GM19397 (cell line): ENCODE data around the gene ABCC2.
"Not testable (repeated sequence)": the region's sequence is repeated elsewhere in the genome, so short reads cannot be mapped to it uniquely, and the experiment has no call there.

Source experiments
- ATAC-seq: cut with Tn5 transposase; IDR thresholded peaks from one replicate; pipeline ENCODE4 v1.9.1; 2021; ENCODE audit warnings: mild to moderate bottlenecking, moderate library complexity; ENCODE audit not compliant: unreplicated experiment

The ABCC2 gene

GRCh38 chr10:99851825-99852224 lies 69.4 kb downstream of the ABCC2 start:
- no peak for ATAC-seq

GRCh38 chr10:99852481-99853213 lies 70.2 kb downstream of the ABCC2 start:
- ATAC-seq, result no peak

GRCh38 chr10:99853655-99854054 lies 71.2 kb downstream of the ABCC2 start:
- ATAC-seq, result no peak

GRCh38 chr10:99854860-99855259 lies 72.4 kb downstream of the ABCC2 start:
- no peak for ATAC-seq

GRCh38 chr10:99855479-99856071 lies 73.1 kb downstream of the ABCC2 start:
- ATAC-seq, result no peak

GRCh38 chr10:99858849-99859248 lies 76.4 kb downstream of the ABCC2 start:
- no peak for ATAC-seq

- no peak for ATAC-seq
These were observed 77.1 kb downstream of the ABCC2 start for GRCh38 chr10:99859585-99859984.

- no peak for ATAC-seq
These were observed 78.0 kb downstream of the ABCC2 start for GRCh38 chr10:99860466-99860865.

GRCh38 chr10:99863535-99864240 lies 81.2 kb downstream of the ABCC2 start:
- not testable (repeated sequence) for ATAC-seq

GRCh38 chr10:99867250-99867649 lies 84.8 kb downstream of the ABCC2 start:
- not testable (repeated sequence) for ATAC-seq

GRCh38 chr10:99869581-99870122 lies 87.2 kb downstream of the ABCC2 start:
- no peak for ATAC-seq

- no peak for ATAC-seq
These were observed 87.8 kb downstream of the ABCC2 start for GRCh38 chr10:99870123-99870730.

- no peak for ATAC-seq
These were observed 90.1 kb downstream of the ABCC2 start for GRCh38 chr10:99872367-99873162.

GRCh38 chr10:99873846-99874245 lies 91.4 kb downstream of the ABCC2 start:
- no peak for ATAC-seq

GRCh38 chr10:99874341-99875085 lies 92.1 kb downstream of the ABCC2 start:
- ATAC-seq, result no peak

GRCh38 chr10:99875473-99875872 lies 93.0 kb downstream of the ABCC2 start:
- no peak for ATAC-seq

- ATAC-seq, result no peak
These were observed 97.8 kb downstream of the ABCC2 start for GRCh38 chr10:99880080-99880835.

- no peak for ATAC-seq
These were observed 98.9 kb downstream of the ABCC2 start for GRCh38 chr10:99881371-99881770.

GRCh38 chr10:99883523-99883922 lies 101.1 kb downstream of the ABCC2 start:
- no peak for ATAC-seq
